Skeletal muscle tissue (tissue), 4 donors: Measurements from ENCODE around the gene COLEC11. TPM values are rescaled to one million over a fixed set of nuclear protein-coding genes. Genes with fewer than 3 reads are reported as not detected.

Source experiments
- H3K27ac ChIP-seq: one replicate; pipeline ENCODE4 v1.7.0; 2013; ENCODE audit warnings: mild to moderate bottlenecking, low read depth, low read length, inconsistent platforms
- H3K27me3 ChIP-seq, 3 donors: one replicate each; pipeline ENCODE4 v1.7.0; 2013; ENCODE audit warnings: low read length in 3 of 3; ENCODE audit not compliant: control insufficient read depth in 3 of 3, insufficient read depth in 3 of 3
- H3K36me3 ChIP-seq, 3 donors: one replicate each; pipeline ENCODE4 v1.7.0; 2013; ENCODE audit warnings: low read length in 3 of 3; ENCODE audit not compliant: control insufficient read depth in 3 of 3, insufficient read depth in 3 of 3
- H3K4me1 ChIP-seq, 3 donors: one replicate each; pipeline ENCODE4 v1.7.0; 2013; ENCODE audit warnings: low read length in 3 of 3, mild to moderate bottlenecking in 3 of 3; ENCODE audit not compliant: control insufficient read depth in 3 of 3, insufficient read depth in 3 of 3
- H3K4me3 ChIP-seq, 3 donors: one replicate each; pipeline ENCODE4 v1.7.0; 2013; ENCODE audit warnings: low read length in 3 of 3
- H3K9ac ChIP-seq, 3 donors: one replicate each; pipeline ENCODE4 v1.7.0; 2013; ENCODE audit warnings: low read length in 3 of 3, mild to moderate bottlenecking in 3 of 3, moderate library complexity in 2 of 3, low read depth in 1 of 3
- H3K9me3 ChIP-seq, 3 donors: one replicate each; pipeline ENCODE4 v1.7.0; 2013; ENCODE audit warnings: low read length in 3 of 3; ENCODE audit not compliant: control insufficient read depth in 3 of 3
- total RNA-seq: library from RNA; depleted of rRNA; stranded (reverse); fragments of >200 nt; gene quantifications from one replicate; pipeline ENCODE4 v1.2.3, GENCODE V29; 2014
- donor health status: Osteomylitis.

The COLEC11 gene
- total RNA-seq, 1 donor from 2014 or later = not detected

GRCh38 chr2:3584076-3584475 is 10.8 kb upstream of the COLEC11 start:
- Histone ChIP-seq H3K27me3 (no peaks in the 10 kb centered on the region), H3K4me1 (peaks cover 0 to 8% (median 3%) of the 10 kb centered on the region in 3 donors), H3K4me3 (no peak overlapping the region), H3K9me3 (no peaks in the 10 kb centered on the region), H3K27ac (no peak overlapping the region), H3K9ac (no peak overlapping the region), H3K36me3 (peaks cover 19 to 30% (median 29%) of the 10 kb centered on the region in 3 donors)

- Histone ChIP-seq H3K9me3 (no peaks in the 10 kb centered on the region), H3K36me3 (peaks cover 19 to 25% (median 24%) of the 10 kb centered on the region in 3 donors), H3K4me3 (no peak overlapping the region), H3K27me3 (no peaks in the 10 kb centered on the region), H3K4me1 (peaks cover 0 to 8% (median 0%) of the 10 kb centered on the region in 3 donors), H3K9ac (peak overlapping the region in 2 of 3 donors; percentile 1 to 50), H3K27ac (peak overlapping the region; percentile 64)
Observed at GRCh38 chr2:3584608-3585260, 10.2 kb upstream of the COLEC11 start.

GRCh38 chr2:3585261-3586109 is 9.4 kb upstream of the COLEC11 start:
- Histone ChIP-seq H3K9ac (peak overlapping the region in 2 of 3 donors; percentile 1 to 50), H3K9me3 (no peaks in the 10 kb centered on the region), H3K4me3 (no peak overlapping the region), H3K4me1 (peaks cover 0 to 8% (median 0%) of the 10 kb centered on the region in 3 donors), H3K27me3 (no peaks in the 10 kb centered on the region), H3K36me3 (peaks cover 13 to 18% (median 16%) of the 10 kb centered on the region in 3 donors), H3K27ac (peak overlapping the region; percentile 64)

GRCh38 chr2:3586220-3586619 is 8.7 kb upstream of the COLEC11 start:
- Histone ChIP-seq H3K4me1 (peaks cover 0 to 8% (median 0%) of the 10 kb centered on the region in 3 donors), H3K27ac (peak overlapping the region; percentile 64), H3K9ac (no peak overlapping the region), H3K27me3 (no peaks in the 10 kb centered on the region), H3K36me3 (peaks cover 10 to 12% (median 11%) of the 10 kb centered on the region in 3 donors), H3K9me3 (no peaks in the 10 kb centered on the region), H3K4me3 (no peak overlapping the region)

GRCh38 chr2:3587021-3587420 is 7.9 kb upstream of the COLEC11 start:
- no peak overlapping the region for H3K4me3 ChIP-seq
- H3K27ac ChIP-seq = no peak overlapping the region
- H3K27me3 ChIP-seq = no peaks in the 10 kb centered on the region
- H3K9ac ChIP-seq = no peak overlapping the region
- H3K9me3 ChIP-seq = no peaks in the 10 kb centered on the region
- peaks cover 3 to 6% (median 4%) of the 10 kb centered on the region in 3 donors for H3K36me3 ChIP-seq
- peaks cover 0 to 8% (median 0%) of the 10 kb centered on the region in 3 donors for H3K4me1 ChIP-seq

GRCh38 chr2:3587432-3587831 is 7.5 kb upstream of the COLEC11 start:
- H3K4me1 ChIP-seq = peaks cover 0 to 8% (median 0%) of the 10 kb centered on the region in 3 donors
- H3K4me3 ChIP-seq = no peak overlapping the region
- H3K27me3 ChIP-seq = no peaks in the 10 kb centered on the region
- no peak overlapping the region for H3K9ac ChIP-seq
- no peak overlapping the region for H3K27ac ChIP-seq
- no peaks in the 10 kb centered on the region for H3K9me3 ChIP-seq
- peaks cover 2 to 4% (median 3%) of the 10 kb centered on the region in 3 donors for H3K36me3 ChIP-seq

GRCh38 chr2:3588084-3588483 is 6.8 kb upstream of the COLEC11 start:
- no peaks in the 10 kb centered on the region for H3K27me3 ChIP-seq

GRCh38 chr2:3589086-3589485 is 5.8 kb upstream of the COLEC11 start:
- peaks cover 0 to 2% (median 2%) of the 10 kb centered on the region in 3 donors for H3K36me3 ChIP-seq
- no peak overlapping the region for H3K4me3 ChIP-seq
- H3K9me3 ChIP-seq = no peaks in the 10 kb centered on the region
- H3K27ac ChIP-seq = no peak overlapping the region
- no peak overlapping the region for H3K9ac ChIP-seq
- H3K27me3 ChIP-seq = no peaks in the 10 kb centered on the region
- peaks cover 0 to 8% (median 0%) of the 10 kb centered on the region in 3 donors for H3K4me1 ChIP-seq

More at GRCh38 chr2:3588084-3588483, 6.8 kb upstream of the COLEC11 start:
- peaks cover 0 to 4% (median 2%) of the 10 kb centered on the region in 3 donors for H3K36me3 ChIP-seq
- no peak overlapping the region for H3K9ac ChIP-seq
- H3K9me3 ChIP-seq = no peaks in the 10 kb centered on the region
- H3K27ac ChIP-seq = no peak overlapping the region
- H3K4me1 ChIP-seq = peaks cover 0 to 8% (median 0%) of the 10 kb centered on the region in 3 donors
- no peak overlapping the region for H3K4me3 ChIP-seq

GRCh38 chr2:3595404-3595803 is 492 bp downstream of the COLEC11 start:
- no peaks in the 10 kb centered on the region for H3K9me3 ChIP-seq
- no peak overlapping the region for H3K27ac ChIP-seq
- H3K36me3 ChIP-seq = no peaks in the 10 kb centered on the region
- H3K9ac ChIP-seq = no peak overlapping the region
- H3K4me1 ChIP-seq = peaks cover 0 to 5% (median 4%) of the 10 kb centered on the region in 3 donors
- H3K4me3 ChIP-seq = peak overlapping the region in 1 of 3 donors; percentile 41
- H3K27me3 ChIP-seq = peaks cover 0 to 4% (median 0%) of the 10 kb centered on the region in 3 donors

- H3K9ac ChIP-seq = no peak overlapping the region
- peaks cover 0 to 4% (median 0%) of the 10 kb centered on the region in 3 donors for H3K27me3 ChIP-seq
- H3K27ac ChIP-seq = no peak overlapping the region
- no peak overlapping the region for H3K4me3 ChIP-seq
- H3K36me3 ChIP-seq = no peaks in the 10 kb centered on the region
- H3K4me1 ChIP-seq = peaks cover 0 to 5% (median 4%) of the 10 kb centered on the region in 3 donors
- no peaks in the 10 kb centered on the region for H3K9me3 ChIP-seq
Observed at GRCh38 chr2:3595985-3596384, 1.1 kb downstream of the COLEC11 start.
